HG03432 (cell line): ENCODE results near the gene PAK4.
"Not testable (repeated sequence)": the region's sequence is repeated elsewhere in the genome, so short reads cannot be mapped to it uniquely, and the experiment has no call there.

ENCODE experiments used
- ATAC-seq: cut with Tn5 transposase; IDR thresholded peaks from one replicate; pipeline ENCODE4 v1.9.1; 2021; ENCODE audit warnings: mild to moderate bottlenecking, moderate library complexity; ENCODE audit not compliant: unreplicated experiment

The PAK4 gene

GRCh38 chr19:39128516-39129079 is 3.0 kb downstream of the PAK4 start:
- ATAC-seq, result no peak

DNA sequence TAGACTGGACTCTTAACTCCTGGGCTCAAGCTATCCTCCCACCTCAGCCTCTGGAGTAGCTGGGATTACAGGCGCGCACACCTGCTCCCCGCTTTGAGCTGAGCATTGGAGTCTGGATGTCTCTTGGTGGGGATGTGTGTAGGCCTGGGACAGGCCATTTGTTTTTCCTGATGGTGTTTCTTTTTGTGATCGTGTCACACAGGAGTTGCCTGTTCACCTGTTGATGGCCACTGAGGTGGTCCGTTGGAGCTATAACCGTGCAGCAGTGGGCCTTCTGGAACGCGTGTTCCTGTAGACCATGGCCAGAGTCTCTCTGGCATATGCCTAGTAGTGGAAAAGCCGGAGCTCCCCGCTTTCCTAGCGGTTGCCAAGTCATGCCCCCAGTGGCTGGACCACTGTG is 3.5 kb downstream of the PAK4 start:
- ATAC-seq, result no peak

DNA sequence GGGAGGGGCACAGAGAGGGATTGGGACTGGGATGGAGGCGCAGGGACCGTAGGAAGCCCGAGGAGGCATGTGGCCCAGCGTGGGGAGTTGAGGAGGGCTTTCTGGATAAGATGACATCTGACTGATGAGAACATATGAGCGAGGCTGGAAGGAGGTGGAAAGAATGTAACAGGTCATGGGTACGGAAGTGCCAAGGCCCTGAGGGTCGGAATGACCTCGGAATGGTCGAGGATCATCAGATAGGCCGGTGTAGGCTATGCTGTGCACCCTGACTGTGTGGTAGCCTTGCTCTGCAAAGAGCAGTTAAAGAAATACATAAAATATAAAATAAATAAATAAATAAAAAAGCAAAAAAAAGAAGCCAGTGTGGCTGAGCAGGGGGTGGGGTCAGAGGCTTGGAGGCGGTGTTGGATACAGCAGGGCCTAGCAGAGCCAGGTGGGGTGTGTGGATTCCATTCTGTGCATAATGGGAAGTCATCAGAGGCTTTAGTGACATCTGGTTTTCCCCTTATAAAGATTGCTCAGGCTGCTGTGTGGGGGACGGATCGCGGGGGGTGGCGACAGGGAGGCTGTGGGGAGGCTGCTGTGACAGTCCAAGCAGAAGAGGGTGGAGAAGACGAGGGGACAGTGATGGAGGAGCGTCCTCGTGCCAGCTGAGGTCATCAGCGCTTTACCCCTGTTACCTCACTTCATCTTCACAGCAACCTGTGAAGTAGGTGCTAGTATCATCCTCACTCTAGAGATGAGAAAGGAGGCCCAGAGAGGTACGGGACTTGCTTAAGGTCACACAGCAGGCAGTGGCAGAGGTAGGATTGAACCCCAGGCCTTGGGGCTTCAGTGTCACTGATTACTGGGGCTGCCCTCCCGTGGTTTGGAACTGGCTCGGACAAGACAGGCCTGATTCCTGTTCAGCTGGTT is 5.0 kb downstream of the PAK4 start:
- ATAC-seq, result no peak

- ATAC-seq, result no peak
These were observed 5.7 kb downstream of the PAK4 start for GRCh38 chr19:39131255-39131755.

- no peak for ATAC-seq
These were observed 6.9 kb downstream of the PAK4 start for GRCh38 chr19:39132344-39132969.

DNA sequence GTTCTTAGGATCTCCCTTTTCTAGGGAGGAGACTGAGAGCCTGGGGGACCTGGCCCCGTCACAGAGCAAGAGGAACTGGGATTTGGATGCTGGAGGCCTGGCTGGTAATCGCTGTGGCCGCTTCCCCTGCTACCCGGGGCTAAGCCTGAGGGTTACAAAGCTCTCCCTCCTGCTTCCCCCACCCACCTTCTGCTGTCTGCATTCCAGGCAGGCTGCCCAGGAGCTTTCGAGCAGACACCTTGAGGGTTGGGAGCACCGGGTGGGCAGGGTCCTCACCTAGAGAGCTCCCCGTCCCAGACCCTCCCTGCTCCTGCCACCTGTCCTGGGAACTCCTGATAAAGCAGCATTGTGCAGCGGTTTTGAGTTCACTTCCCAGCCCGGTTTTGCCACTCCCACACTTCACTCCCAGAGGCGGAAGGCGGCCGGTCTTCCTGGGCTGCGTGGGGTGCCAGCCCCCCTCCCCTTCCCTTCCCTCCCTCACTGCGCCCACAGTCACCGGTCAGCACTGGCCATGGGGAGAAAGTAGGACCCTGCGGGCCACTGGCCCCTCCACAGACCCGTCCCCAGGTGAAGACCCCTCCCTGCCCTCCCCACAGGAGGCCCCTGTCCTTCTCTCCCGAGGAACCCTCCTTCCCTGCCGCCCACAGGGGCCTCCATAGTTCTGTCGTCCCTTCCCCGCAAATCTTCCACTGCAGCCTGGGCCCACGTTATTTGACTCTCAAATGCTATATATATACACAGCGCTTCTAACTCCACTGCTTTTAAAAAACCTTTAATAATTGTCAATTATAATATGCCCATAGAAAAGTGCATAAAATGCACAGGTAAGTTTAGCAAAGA is 8.1 kb downstream of the PAK4 start:
- ATAC-seq, result no peak

DNA sequence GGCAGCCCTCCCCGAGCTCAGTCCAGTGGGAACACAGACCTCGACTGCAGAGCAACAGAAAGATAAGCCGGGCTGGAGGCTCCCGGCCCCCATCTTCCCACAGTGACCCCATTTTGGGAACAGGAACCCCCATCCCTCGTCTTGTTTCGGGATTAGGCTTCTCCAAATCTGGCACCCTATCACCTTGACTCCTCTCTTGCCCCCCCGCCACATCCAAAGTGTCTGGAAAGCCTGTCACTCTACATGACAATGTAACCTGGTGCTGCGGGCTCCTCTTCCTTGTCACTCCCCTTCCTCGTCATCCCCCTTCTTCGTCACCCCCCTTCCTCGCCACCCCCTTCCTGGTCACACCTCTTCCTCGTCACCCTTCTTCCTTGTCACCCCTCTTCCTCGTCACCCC is 10.1 kb downstream of the PAK4 start:
- no peak for ATAC-seq

DNA sequence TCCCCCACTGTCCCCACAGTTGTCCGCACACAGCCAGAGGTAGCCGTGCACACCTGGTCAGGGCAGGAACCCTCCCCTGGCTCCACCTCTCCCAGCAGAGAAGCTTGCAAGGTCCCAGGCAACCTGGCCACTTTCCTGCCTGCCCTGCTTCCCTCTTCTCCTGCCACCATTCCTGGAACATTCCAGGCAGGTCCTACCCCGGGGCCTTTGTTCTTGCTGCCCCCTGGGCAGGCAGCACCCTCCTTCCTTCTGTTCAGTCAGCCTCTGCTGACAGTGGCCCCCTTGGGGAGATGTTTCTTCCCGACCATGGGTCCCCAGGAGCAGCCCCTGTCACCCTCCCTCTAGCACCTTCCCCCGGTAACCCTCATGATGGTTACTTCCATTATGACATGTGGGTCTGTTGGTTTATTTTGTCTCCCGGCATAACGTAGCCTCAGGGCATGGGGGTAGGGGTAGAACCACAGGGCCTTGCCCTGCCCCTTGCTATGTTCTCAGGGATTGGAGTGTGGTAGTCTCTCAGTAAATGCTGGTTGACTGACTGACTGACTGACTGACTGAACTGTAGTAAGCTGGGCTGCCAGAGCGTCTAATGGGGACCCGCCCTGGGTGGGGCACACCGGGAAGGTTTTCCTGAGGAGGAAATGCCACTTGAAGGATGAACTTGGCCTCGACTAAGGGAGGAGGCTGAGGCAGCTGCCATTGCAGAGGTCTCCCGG is 10.8 kb downstream of the PAK4 start:
- ATAC-seq, result no peak

DNA sequence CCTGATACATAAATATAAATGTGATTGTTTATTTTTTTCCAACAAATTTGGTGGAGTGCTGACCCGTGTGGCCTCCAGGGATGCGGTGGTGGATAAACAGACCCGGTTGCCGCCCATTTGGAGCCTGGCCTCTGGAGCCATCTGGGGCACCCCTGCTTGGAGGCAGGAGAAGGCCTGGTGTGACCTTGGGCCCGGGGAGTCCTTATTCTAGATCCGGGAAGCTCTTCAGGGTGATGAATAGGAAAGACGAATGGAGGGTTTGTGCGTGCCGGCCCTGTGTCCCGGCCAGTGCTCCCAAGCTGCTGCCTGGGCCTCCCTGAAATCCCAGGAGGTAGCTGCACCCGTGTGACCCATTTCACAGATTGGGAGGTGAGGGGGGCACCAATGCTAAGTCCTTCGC is 11.5 kb downstream of the PAK4 start:
- no peak for ATAC-seq

DNA sequence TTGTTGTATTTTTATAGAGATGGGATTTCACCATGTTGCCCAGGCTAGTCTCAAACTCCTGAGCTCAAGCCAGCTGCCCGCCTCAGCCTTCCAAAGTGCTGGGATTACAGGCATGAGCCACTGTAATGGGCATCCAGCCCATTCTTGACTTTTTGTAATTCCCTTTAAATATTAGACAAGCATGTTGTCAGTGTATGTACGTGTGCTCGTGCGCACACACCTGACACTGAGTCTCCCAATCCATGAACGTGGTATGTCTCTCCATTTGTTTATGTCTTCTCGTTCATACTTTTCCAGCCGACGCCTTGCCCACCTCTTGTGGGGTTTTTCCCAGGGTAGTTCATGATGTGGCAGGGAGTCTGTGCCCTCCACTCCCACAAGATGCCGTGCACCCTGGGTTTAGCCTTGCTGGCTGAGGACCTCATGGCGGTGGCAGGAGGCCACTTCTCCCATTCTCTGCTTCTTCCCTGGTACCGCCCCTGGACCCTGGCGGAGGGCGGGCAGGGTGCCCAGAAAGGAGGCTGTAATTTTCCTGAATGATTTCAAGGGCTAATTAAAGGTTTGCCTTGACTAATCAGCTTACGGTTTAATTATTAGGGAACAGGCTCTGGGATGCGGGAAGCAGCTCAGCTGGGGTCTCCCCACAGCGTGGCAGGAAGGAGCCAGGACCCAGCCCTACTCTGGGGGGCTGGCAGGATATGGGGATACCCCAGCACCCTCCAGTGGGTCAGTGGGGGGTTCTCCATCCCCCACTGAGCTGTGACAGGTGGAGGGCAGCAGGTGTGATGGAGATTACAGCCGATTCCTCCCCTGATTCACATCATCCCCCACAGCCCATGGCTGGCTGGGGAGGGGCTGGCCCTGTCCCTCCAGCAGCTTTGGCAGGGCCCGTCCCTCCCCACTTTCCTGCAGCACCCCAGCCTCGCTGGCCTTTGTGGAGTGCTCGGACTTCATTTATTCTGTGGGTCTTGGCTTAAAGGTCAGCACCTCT is 12.9 kb downstream of the PAK4 start:
- no peak for ATAC-seq

DNA sequence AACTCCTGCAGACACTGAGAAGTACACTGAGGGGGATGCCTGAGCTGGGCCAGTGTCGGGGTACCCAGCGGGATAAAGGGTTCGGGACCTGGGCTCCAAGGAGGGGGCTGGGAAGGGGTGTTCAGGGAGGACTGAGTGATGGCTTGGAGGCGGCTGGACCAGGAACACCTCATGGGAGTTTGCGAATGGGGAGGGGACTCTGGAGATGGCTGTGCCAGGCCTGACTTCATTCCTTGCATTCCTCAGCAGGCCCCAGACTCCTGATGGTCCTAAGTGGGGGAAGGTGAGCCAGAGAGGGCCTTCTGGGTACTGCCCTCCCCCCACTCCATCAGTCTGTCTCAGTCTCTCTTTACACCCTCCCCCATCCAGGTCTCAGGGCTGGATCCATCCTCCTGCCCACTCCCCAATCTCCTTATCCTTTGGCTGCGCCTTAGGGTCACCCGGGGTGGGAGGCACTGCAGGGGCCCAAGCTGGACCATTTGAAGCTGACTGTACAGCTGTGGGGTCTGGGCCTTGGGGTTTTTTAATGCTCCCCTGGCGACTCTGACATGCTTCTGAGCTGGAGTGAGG is 13.8 kb downstream of the PAK4 start:
- ATAC-seq, result no peak

GRCh38 chr19:39139971-39140453 is 14.4 kb downstream of the PAK4 start:
- ATAC-seq, result no peak

- ATAC-seq, result no peak
These were observed 15.0 kb downstream of the PAK4 start for GRCh38 chr19:39140594-39140993.

- no peak for ATAC-seq
These were observed 16.3 kb downstream of the PAK4 start for GRCh38 chr19:39141929-39142328.

DNA sequence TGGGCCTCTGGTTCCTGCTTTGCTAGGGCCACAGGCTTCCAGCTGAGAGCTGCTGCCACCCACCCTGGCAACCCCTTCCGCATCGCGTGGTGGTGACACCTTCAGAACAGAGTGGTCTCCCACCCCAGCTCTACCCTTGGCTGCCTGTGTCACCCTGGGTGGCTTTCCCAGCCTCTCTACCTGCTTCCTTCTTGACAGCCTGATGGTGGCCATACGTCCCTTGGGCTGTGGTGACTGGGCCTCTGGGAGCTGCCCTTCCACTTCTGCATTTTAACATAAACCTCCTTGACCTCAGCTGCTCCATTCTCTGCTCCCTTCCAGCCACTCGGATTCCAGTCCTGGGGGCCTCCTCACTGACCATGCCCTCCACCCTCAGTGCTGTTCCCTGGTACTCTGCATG is 17.0 kb downstream of the PAK4 start:
- no peak for ATAC-seq

- not testable (repeated sequence) for ATAC-seq
These were observed 18.2 kb downstream of the PAK4 start for GRCh38 chr19:39143757-39144289.

- ATAC-seq, result no peak
These were observed 18.9 kb downstream of the PAK4 start for GRCh38 chr19:39144290-39145071.
